ENCODE results near the gene KRTAP5-7.

GRCh38 chr11:71574418-71574817 lies 47.4 kb downstream of the KRTAP5-7 start:
- no peak for TF ChIP-seq EP300 (conservative IDR thresholded peaks at IDR 0.05; ENCODE audit: poor library complexity, severe bottlenecking)
- TF ChIP-seq, protein P1, sequence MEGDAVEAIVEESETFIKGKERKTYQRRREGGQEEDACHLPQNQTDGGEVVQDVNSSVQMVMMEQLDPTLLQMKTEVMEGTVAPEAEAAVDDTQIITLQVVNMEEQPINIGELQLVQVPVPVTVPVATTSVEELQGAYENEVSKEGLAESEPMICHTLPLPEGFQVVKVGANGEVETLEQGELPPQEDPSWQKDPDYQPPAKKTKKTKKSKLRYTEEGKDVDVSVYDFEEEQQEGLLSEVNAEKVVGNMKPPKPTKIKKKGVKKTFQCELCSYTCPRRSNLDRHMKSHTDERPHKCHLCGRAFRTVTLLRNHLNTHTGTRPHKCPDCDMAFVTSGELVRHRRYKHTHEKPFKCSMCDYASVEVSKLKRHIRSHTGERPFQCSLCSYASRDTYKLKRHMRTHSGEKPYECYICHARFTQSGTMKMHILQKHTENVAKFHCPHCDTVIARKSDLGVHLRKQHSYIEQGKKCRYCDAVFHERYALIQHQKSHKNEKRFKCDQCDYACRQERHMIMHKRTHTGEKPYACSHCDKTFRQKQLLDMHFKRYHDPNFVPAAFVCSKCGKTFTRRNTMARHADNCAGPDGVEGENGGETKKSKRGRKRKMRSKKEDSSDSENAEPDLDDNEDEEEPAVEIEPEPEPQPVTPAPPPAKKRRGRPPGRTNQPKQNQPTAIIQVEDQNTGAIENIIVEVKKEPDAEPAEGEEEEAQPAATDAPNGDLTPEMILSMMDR (IDR thresholded peaks at IDR 0.05; ENCODE audit: poor library complexity, severe bottlenecking), result no peak
- no peak for TF ChIP-seq TAF1 (IDR thresholded peaks at IDR 0.05; ENCODE audit: low read depth)
- TF ChIP-seq POLR2AphosphoS5 (IDR thresholded peaks at IDR 0.05), result no peak
- no peak for TF ChIP-seq SMC3 (conservative IDR thresholded peaks at IDR 0.05; ENCODE audit: poor library complexity)
- no peak for TF ChIP-seq EZH2 (IDR thresholded peaks at IDR 0.05; ENCODE audit: borderline replicate concordance, insufficient read depth, low read length, poor library complexity, severe bottlenecking)

Measured in neural cell (in vitro differentiated cells).